Globus pallidus (tissue), 1 donor: ENCODE results near the gene IL1RAPL1.
"Not testable (repeated sequence)": the region's sequence is repeated elsewhere in the genome, so short reads cannot be mapped to it uniquely, and the experiment has no call there.

ENCODE experiments used
- DNase-seq: peaks from one replicate; pipeline ENCODE4 v3.0.0-alpha.2; 2015; ENCODE audit warnings: low spot score

IL1RAPL1 gene

GRCh38 chrX:29275928-29276327, 688.7 kb downstream of the IL1RAPL1 start:
- DNase-seq = no peak

GRCh38 chrX:29281078-29281742, 694.0 kb downstream of the IL1RAPL1 start:
- no peak for DNase-seq

GRCh38 chrX:29285664-29286063, 698.4 kb downstream of the IL1RAPL1 start:
- DNase-seq = no peak

GRCh38 chrX:29295987-29296680, 708.9 kb downstream of the IL1RAPL1 start:
- no peak for DNase-seq

GRCh38 chrX:29297171-29297800, 710.0 kb downstream of the IL1RAPL1 start:
- DNase-seq = no peak

- DNase-seq = no peak
These were observed 712.4 kb downstream of the IL1RAPL1 start for GRCh38 chrX:29299684-29300083.

GRCh38 chrX:29308726-29309125, 721.5 kb downstream of the IL1RAPL1 start:
- no peak for DNase-seq

GRCh38 chrX:29315931-29316330, 728.7 kb downstream of the IL1RAPL1 start:
- DNase-seq = no peak

- DNase-seq = no peak
These were observed 730.8 kb downstream of the IL1RAPL1 start for GRCh38 chrX:29318012-29318411.

GRCh38 chrX:29332429-29332828, 745.2 kb downstream of the IL1RAPL1 start:
- not testable (repeated sequence) for DNase-seq

- DNase-seq = not testable (repeated sequence)
These were observed 745.8 kb downstream of the IL1RAPL1 start for GRCh38 chrX:29333091-29333490.

GRCh38 chrX:29348288-29348687, 761.0 kb downstream of the IL1RAPL1 start:
- no peak for DNase-seq

GRCh38 chrX:29359276-29359675, 772.0 kb downstream of the IL1RAPL1 start:
- DNase-seq = no peak

GRCh38 chrX:29374765-29375164, 787.5 kb downstream of the IL1RAPL1 start:
- not testable (repeated sequence) for DNase-seq

- DNase-seq = no peak
These were observed 789.3 kb downstream of the IL1RAPL1 start for GRCh38 chrX:29376584-29376983.

GRCh38 chrX:29382811-29383210, 795.6 kb downstream of the IL1RAPL1 start:
- DNase-seq = no peak

- DNase-seq = no peak
These were observed 801.3 kb downstream of the IL1RAPL1 start for GRCh38 chrX:29388509-29388908.

- DNase-seq = no peak
These were observed 810.3 kb downstream of the IL1RAPL1 start for GRCh38 chrX:29397506-29397905.

GRCh38 chrX:29407357-29407756, 820.1 kb downstream of the IL1RAPL1 start:
- DNase-seq = no peak

GRCh38 chrX:29419774-29420553, 832.7 kb downstream of the IL1RAPL1 start:
- no peak for DNase-seq

GRCh38 chrX:29422034-29422433, 834.8 kb downstream of the IL1RAPL1 start:
- no peak for DNase-seq

- no peak for DNase-seq
These were observed 844.6 kb downstream of the IL1RAPL1 start for GRCh38 chrX:29431895-29432294.
